Measurements from ENCODE around the gene DIPK1B.

DIPK1B gene

GRCh38 chr9:136717399-136717798 is 5.0 kb downstream of the DIPK1B start:
- H3K27me3 ChIP-seq (ENCODE audit: control insufficient read depth in 1 of 2, insufficient read depth in 2 of 2, low read length in 2 of 2) = peaks cover 0 to 7% of the 10 kb centered on the region in 2 donors
- no peak overlapping the region for H3K27ac ChIP-seq (ENCODE audit: low read length)
- H3K9me3 ChIP-seq (ENCODE audit: control insufficient read depth in 2 of 2, low read length in 2 of 2) = no peaks in the 10 kb centered on the region
- no peak overlapping the region for H3K9ac ChIP-seq (ENCODE audit: low read length in 2 of 2)
- peaks cover 0 to 2% of the 10 kb centered on the region in 2 donors for H3K36me3 ChIP-seq (ENCODE audit: control insufficient read depth in 2 of 2, insufficient read depth in 2 of 2, low read length in 2 of 2)
- H3K4me1 ChIP-seq (ENCODE audit: control insufficient read depth, insufficient read depth, low read length) = peaks cover 42% of the 10 kb centered on the region
- no peak overlapping the region for H3K4me3 ChIP-seq (ENCODE audit: low read length in 2 of 2)

GRCh38 chr9:136718345-136719194 is 6.2 kb downstream of the DIPK1B start:
- Histone ChIP-seq H3K9ac (ENCODE audit: low read length in 2 of 2) (no peak overlapping the region), H3K36me3 (ENCODE audit: control insufficient read depth in 2 of 2, insufficient read depth in 2 of 2, low read length in 2 of 2) (peaks cover 7 to 9% of the 10 kb centered on the region in 2 donors), H3K4me1 (ENCODE audit: control insufficient read depth, insufficient read depth, low read length) (peaks cover 37% of the 10 kb centered on the region), H3K9me3 (ENCODE audit: control insufficient read depth in 2 of 2, low read length in 2 of 2) (no peaks in the 10 kb centered on the region), H3K27me3 (ENCODE audit: control insufficient read depth in 1 of 2, insufficient read depth in 2 of 2, low read length in 2 of 2) (peaks cover 0 to 4% of the 10 kb centered on the region in 2 donors), H3K27ac (ENCODE audit: low read length) (no peak overlapping the region), H3K4me3 (ENCODE audit: low read length in 2 of 2) (no peak overlapping the region)

GRCh38 chr9:136719195-136719880 is 7.0 kb downstream of the DIPK1B start:
- peaks cover 33% of the 10 kb centered on the region for H3K4me1 ChIP-seq (ENCODE audit: control insufficient read depth, insufficient read depth, low read length)
- no peak overlapping the region for H3K4me3 ChIP-seq (ENCODE audit: low read length in 2 of 2)
- H3K9me3 ChIP-seq (ENCODE audit: control insufficient read depth in 2 of 2, low read length in 2 of 2) = no peaks in the 10 kb centered on the region
- H3K27me3 ChIP-seq (ENCODE audit: control insufficient read depth in 1 of 2, insufficient read depth in 2 of 2, low read length in 2 of 2) = peaks cover 0 to under 1% of the 10 kb centered on the region in 2 donors
- no peak overlapping the region for H3K27ac ChIP-seq (ENCODE audit: low read length)
- H3K9ac ChIP-seq (ENCODE audit: low read length in 2 of 2) = no peak overlapping the region
- peaks cover 14 to 17% of the 10 kb centered on the region in 2 donors for H3K36me3 ChIP-seq (ENCODE audit: control insufficient read depth in 2 of 2, insufficient read depth in 2 of 2, low read length in 2 of 2)

- H3K27me3 ChIP-seq (ENCODE audit: control insufficient read depth in 1 of 2, insufficient read depth in 2 of 2, low read length in 2 of 2) = no peaks in the 10 kb centered on the region
- peaks cover 35% of the 10 kb centered on the region for H3K4me1 ChIP-seq (ENCODE audit: control insufficient read depth, insufficient read depth, low read length)
- no peak overlapping the region for H3K4me3 ChIP-seq (ENCODE audit: low read length in 2 of 2)
- H3K9ac ChIP-seq (ENCODE audit: low read length in 2 of 2) = peak overlapping the region in 1 of 2 donors; percentile 28
- no peak overlapping the region for H3K27ac ChIP-seq (ENCODE audit: low read length)
- H3K36me3 ChIP-seq (ENCODE audit: control insufficient read depth in 2 of 2, insufficient read depth in 2 of 2, low read length in 2 of 2) = peaks cover 18 to 20% of the 10 kb centered on the region in 2 donors
- H3K9me3 ChIP-seq (ENCODE audit: control insufficient read depth in 2 of 2, low read length in 2 of 2) = no peaks in the 10 kb centered on the region
Observed at GRCh38 chr9:136720251-136720897, 8.0 kb downstream of the DIPK1B start.

DNA sequence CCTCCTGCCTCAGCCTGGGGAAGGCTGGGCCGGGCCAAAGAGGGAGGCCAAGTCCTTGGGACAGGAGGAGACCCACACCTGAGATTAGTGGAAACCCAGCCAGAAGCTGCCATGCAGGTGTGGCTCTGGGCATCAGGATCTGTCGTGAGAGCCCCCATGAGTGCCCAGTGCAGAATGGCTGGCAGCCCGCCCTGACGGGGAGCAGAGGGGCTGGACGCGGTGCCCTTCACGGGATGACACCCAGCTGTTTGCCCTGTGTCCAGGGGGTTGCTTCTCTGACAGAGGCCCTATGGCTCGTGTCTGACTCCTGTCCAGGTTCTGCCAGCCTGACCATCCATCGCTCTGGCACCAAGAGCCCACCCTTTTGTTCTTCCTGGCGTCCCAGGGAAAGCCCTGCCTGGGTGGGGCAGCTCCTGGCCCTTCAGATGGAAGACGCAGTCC is 8.5 kb downstream of the DIPK1B start:
- peaks cover 20 to 25% of the 10 kb centered on the region in 2 donors for H3K36me3 ChIP-seq (ENCODE audit: control insufficient read depth in 2 of 2, insufficient read depth in 2 of 2, low read length in 2 of 2)
- no peaks in the 10 kb centered on the region for H3K27me3 ChIP-seq (ENCODE audit: control insufficient read depth in 1 of 2, insufficient read depth in 2 of 2, low read length in 2 of 2)
- peak overlapping the region in 1 of 2 donors; percentile 28 for H3K9ac ChIP-seq (ENCODE audit: low read length in 2 of 2)
- peaks cover 40% of the 10 kb centered on the region for H3K4me1 ChIP-seq (ENCODE audit: control insufficient read depth, insufficient read depth, low read length)
- no peaks in the 10 kb centered on the region for H3K9me3 ChIP-seq (ENCODE audit: control insufficient read depth in 2 of 2, low read length in 2 of 2)
- H3K27ac ChIP-seq (ENCODE audit: low read length) = no peak overlapping the region
- no peak overlapping the region for H3K4me3 ChIP-seq (ENCODE audit: low read length in 2 of 2)

- H3K27me3 ChIP-seq (ENCODE audit: control insufficient read depth in 1 of 2, insufficient read depth in 2 of 2, low read length in 2 of 2) = no peaks in the 10 kb centered on the region
- no peaks in the 10 kb centered on the region for H3K9me3 ChIP-seq (ENCODE audit: control insufficient read depth in 2 of 2, low read length in 2 of 2)
- H3K27ac ChIP-seq (ENCODE audit: low read length) = no peak overlapping the region
- no peak overlapping the region for H3K4me3 ChIP-seq (ENCODE audit: low read length in 2 of 2)
- H3K9ac ChIP-seq (ENCODE audit: low read length in 2 of 2) = no peak overlapping the region
- H3K4me1 ChIP-seq (ENCODE audit: control insufficient read depth, insufficient read depth, low read length) = peaks cover 46% of the 10 kb centered on the region
- H3K36me3 ChIP-seq (ENCODE audit: control insufficient read depth in 2 of 2, insufficient read depth in 2 of 2, low read length in 2 of 2) = peaks cover 26 to 31% of the 10 kb centered on the region in 2 donors
Observed at GRCh38 chr9:136721339-136722092, 9.1 kb downstream of the DIPK1B start.

DNA sequence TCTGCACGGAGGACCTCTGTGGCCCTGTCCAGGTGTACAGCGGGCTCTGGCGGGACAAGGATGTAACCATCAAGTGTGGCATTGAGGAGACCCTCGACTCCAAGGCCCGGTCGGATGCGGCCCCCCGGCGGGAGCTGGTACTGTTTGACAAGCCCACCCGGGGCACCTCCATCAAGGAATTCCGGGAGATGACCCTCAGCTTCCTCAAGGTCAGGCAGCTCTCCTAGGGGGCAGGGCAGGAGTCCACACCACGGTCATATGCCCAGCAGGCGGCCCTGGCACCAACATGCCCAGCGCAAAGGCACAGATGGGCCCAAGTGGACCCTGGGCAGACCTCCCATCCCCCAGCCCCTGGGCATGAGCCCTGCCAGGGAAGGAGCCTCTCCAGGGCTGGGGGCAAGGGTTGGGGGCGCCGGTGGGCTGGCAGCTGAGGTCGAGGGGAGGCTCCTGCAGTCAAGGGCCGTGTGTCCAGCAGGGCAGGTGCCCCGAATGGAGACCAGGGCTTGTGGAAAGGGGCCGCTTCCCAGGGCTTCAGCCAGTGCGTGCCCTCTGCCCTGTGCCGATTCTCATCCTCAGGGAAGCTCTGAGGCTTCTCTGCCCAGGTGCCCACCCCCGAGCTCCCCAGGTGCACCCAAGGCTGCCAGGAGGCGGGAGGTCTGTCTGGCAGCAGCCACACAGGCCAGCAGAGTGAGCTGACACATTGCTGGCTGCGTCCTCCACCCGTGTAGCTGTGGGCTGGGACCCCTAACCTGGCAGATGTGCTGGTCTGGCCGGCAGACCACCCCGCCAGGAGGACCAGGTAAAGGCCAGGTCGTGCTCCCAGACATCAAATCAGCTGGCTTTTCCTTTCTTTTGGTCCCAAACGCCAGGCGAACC is 10.0 kb downstream of the DIPK1B start:
- peaks cover 29 to 31% of the 10 kb centered on the region in 2 donors for H3K36me3 ChIP-seq (ENCODE audit: control insufficient read depth in 2 of 2, insufficient read depth in 2 of 2, low read length in 2 of 2)
- H3K27ac ChIP-seq (ENCODE audit: low read length) = no peak overlapping the region
- H3K9me3 ChIP-seq (ENCODE audit: control insufficient read depth in 2 of 2, low read length in 2 of 2) = no peaks in the 10 kb centered on the region
- no peaks in the 10 kb centered on the region for H3K27me3 ChIP-seq (ENCODE audit: control insufficient read depth in 1 of 2, insufficient read depth in 2 of 2, low read length in 2 of 2)
- peaks cover 54% of the 10 kb centered on the region for H3K4me1 ChIP-seq (ENCODE audit: control insufficient read depth, insufficient read depth, low read length)
- no peak overlapping the region for H3K4me3 ChIP-seq (ENCODE audit: low read length in 2 of 2)
- no peak overlapping the region for H3K9ac ChIP-seq (ENCODE audit: low read length in 2 of 2)

- Histone ChIP-seq H3K9me3 (ENCODE audit: control insufficient read depth in 2 of 2, low read length in 2 of 2) (no peaks in the 10 kb centered on the region), H3K27ac (ENCODE audit: low read length) (no peak overlapping the region), H3K4me1 (ENCODE audit: control insufficient read depth, insufficient read depth, low read length) (peaks cover 58% of the 10 kb centered on the region), H3K27me3 (ENCODE audit: control insufficient read depth in 1 of 2, insufficient read depth in 2 of 2, low read length in 2 of 2) (no peaks in the 10 kb centered on the region), H3K4me3 (ENCODE audit: low read length in 2 of 2) (no peak overlapping the region), H3K9ac (ENCODE audit: low read length in 2 of 2) (no peak overlapping the region), H3K36me3 (ENCODE audit: control insufficient read depth in 2 of 2, insufficient read depth in 2 of 2, low read length in 2 of 2) (peaks cover 29 to 31% of the 10 kb centered on the region in 2 donors)
Observed at GRCh38 chr9:136722969-136723356, 10.6 kb downstream of the DIPK1B start.

DNA sequence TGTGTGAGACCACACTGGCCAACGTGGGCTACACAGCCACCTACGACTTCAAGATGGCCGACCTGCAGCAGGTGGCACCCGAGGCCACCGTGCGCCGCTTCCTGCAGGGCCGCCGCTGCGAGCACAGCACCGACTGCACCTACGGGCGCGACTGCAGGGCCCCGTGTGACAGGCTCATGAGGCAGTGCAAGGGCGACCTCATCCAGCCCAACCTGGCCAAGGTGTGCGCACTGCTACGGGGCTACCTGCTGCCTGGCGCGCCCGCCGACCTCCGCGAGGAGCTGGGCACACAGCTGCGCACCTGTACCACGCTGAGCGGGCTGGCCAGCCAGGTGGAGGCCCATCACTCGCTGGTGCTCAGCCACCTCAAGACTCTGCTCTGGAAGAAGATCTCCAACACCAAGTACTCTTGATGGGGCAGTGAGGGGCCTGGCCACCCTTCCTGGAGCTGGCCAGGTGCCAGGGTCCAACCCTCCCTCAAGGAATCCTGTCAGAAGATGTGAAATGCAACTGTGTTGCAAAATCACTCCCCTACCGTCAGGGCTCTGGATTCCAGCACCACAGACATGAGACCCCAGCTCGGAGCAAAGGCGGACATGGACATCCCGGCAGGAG is 11.1 kb downstream of the DIPK1B start:
- no peaks in the 10 kb centered on the region for H3K9me3 ChIP-seq (ENCODE audit: control insufficient read depth in 2 of 2, low read length in 2 of 2)
- no peak overlapping the region for H3K4me3 ChIP-seq (ENCODE audit: low read length in 2 of 2)
- no peak overlapping the region for H3K27ac ChIP-seq (ENCODE audit: low read length)
- H3K27me3 ChIP-seq (ENCODE audit: control insufficient read depth in 1 of 2, insufficient read depth in 2 of 2, low read length in 2 of 2) = no peaks in the 10 kb centered on the region
- H3K4me1 ChIP-seq (ENCODE audit: control insufficient read depth, insufficient read depth, low read length) = peaks cover 62% of the 10 kb centered on the region
- H3K36me3 ChIP-seq (ENCODE audit: control insufficient read depth in 2 of 2, insufficient read depth in 2 of 2, low read length in 2 of 2) = peaks cover 29 to 31% of the 10 kb centered on the region in 2 donors
- no peak overlapping the region for H3K9ac ChIP-seq (ENCODE audit: low read length in 2 of 2)
